HepG2 (cell line): ENCODE measurements around the gene DNAJC30. TPM values are rescaled to one million over a fixed set of nuclear protein-coding genes. Genes with fewer than 3 reads are reported as not detected.
A peak's percentile ranks its signal among the peaks of the same experiment; 100 is the strongest.

Experiments used
- XRCC5 ChIP-seq: fragments of 200-400 bp; formaldehyde crosslinking; optimal IDR thresholded peaks from 2 replicates; pipeline ENCODE3; 2017; ENCODE audit warnings: mild to moderate bottlenecking, low read length
- ZNF24 ChIP-seq: fragments of 450-650 bp; IDR thresholded peaks from 2 replicates; pipeline ENCODE4 v1.6.1; 2017; ENCODE audit warnings: antibody characterized with exemption, mild to moderate bottlenecking
- ZNF280D ChIP-seq: sonication (generic); formaldehyde crosslinking; IDR thresholded peaks from 2 replicates; pipeline ENCODE4 v1.5.1; 2020; ENCODE audit warnings: mild to moderate bottlenecking, missing genetic modification reagents
- ZNF687 ChIP-seq: sonication (generic); formaldehyde crosslinking; IDR thresholded peaks from 2 replicates; pipeline ENCODE4 v1.5.1; 2020; ENCODE audit warnings: mild to moderate bottlenecking, missing genetic modification reagents, moderate library complexity
- polyA plus RNA-seq, 8 experiments: library from polyadenylated mRNA; depleted of rRNA in 3 of 8; stranded (reverse) in 7 of 8; unstranded in 1 of 8; fragments of >200 nt; fragmentation: Illumina TruSeq in 4 of 8; extraction: Trizol in 4 of 8; gene quantifications; 2 replicates each; pipeline versions ENCODE4 v1.2.1 to v1.2.3, GENCODE V29; 2011 to 2016; ENCODE audit warnings: low read depth in 4 of 8, missing spikeins in 1 of 8, mixed read lengths in 1 of 8; ENCODE audit not compliant: insufficient read depth in 1 of 8
- total RNA-seq, 5 experiments: library from RNA; depleted of rRNA; stranded (reverse); fragments of >200 nt; fragmentation: Illumina TruSeq; extraction: Trizol; gene quantifications; 2 replicates each; pipeline ENCODE4 v1.2.3, GENCODE V29; 2016; ENCODE audit warnings: low read depth in 1 of 5

DNAJC30 gene
- total and polyA plus RNA-seq, 2 of the 13 experiments (the other 11 are each of a cell fraction or from before 2014, with no cell fraction given) = 3.3 to 3.8 TPM

- no peak for TF ChIP-seq ZNF280D (CRISPR knock-in tag)
- TF ChIP-seq ZNF24 = no peak
- peak; percentile 40 for TF ChIP-seq ZNF687 (CRISPR knock-in tag)
- peak; percentile 33 for TF ChIP-seq XRCC5
Observed at GRCh38 chr7:73701357-73701995, 18.2 kb upstream of the DNAJC30 start (continued).
